ENCODE results near the gene KRTAP10-6. TPM values are rescaled to one million over a fixed set of nuclear protein-coding genes. Genes with fewer than 3 reads are reported as not detected.
A peak's percentile ranks its signal among the peaks of the same experiment; 100 is the strongest.

KRTAP10-6 gene
- total and polyA plus RNA-seq, 2 donors (not counting 1 experiment from before 2014, with no cell fraction given) = not detected

DNA sequence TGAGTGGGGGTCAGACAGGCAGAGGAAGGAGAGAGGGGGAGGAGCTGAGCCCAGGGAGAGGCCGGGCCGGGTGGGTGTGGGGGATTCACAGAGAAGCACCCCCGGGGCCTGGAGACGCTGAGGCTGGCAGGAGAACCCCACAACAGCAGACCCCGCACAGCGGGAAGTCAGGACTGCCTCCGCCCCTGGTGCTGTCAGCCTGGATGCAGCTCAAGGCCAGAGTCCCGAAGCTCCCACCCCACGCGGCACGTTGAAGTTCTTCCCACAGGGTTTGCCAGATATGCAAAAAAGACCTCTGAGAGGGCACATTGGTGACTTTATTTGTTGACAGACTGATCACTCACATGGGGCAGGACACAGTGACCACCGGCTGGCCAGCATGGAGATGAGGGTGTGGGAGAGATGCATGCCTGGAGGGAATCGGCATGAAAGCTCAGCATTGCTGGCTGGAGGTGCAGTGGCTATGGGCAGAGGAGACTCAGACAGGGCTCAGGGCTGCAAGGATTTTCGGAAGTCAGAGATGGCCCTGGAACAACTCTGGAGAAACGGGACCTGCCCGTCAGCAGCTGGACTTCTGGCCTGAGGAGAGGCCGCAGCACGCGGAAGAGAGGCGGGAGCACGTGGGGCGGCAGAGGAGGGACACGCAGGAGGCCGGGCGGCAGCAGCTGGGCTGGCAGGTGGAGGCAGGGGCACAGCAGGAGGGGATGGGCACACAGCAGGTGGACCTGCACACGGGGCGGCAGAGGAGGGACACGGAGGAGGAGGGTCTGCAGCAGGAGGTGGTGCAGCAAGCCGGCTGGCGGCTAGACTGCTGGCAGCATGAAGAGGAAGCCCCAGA lies 34.6 kb downstream of the KRTAP10-6 start:
- peaks cover 0 to 13% (median 4%) of the 10 kb centered on the region in 4 experiments for H3K27me3 ChIP-seq (replicated peaks in 1 of 4; ENCODE audit: control extremely low read depth in 1 of 4, control insufficient read depth in 3 of 4, insufficient read depth in 4 of 4, low read length in 3 of 4)
- H3K9me3 ChIP-seq (ENCODE audit: control extremely low read depth in 1 of 3, control insufficient read depth in 2 of 3, insufficient read depth in 1 of 3, low read length in 2 of 3) = peaks cover 0 to 10% (median 4%) of the 10 kb centered on the region in 3 donors
- ChIA-PET POLR2A (no interaction called here), CTCF (interaction anchor here (1.2 kb wide), 1 partner anchor 382 kb away, joined by 3 read pairs; the partner anchor contains the start of gene SLX9)
- Mint-ChIP-seq H3K27me3 (peaks cover 46% of the 10 kb centered on the region), H3K4me1 (peaks cover 23% of the 10 kb centered on the region), H3K27ac (no peak overlapping the region), H3K4me3 (no peak overlapping the region), H3K9me3 (ENCODE audit: insufficient read depth) (peaks cover 9% of the 10 kb centered on the region)
- no peaks in the 10 kb centered on the region for H3K79me2 ChIP-seq (ENCODE audit: control insufficient read depth, insufficient read depth, low read length)
- H3K9ac ChIP-seq (ENCODE audit: low read length) = no peak overlapping the region
- no peak overlapping the region for H3K4me3 ChIP-seq (ENCODE audit: control extremely low read depth in 1 of 5, extremely low read depth in 1 of 5, insufficient read depth in 1 of 5, low read depth in 2 of 5, low read length in 4 of 5)
- WGBS (ENCODE audit: insufficient coverage) = 71% methylated on average over 30 of the region's 30 CpGs
- intact Hi-C loops (cut with micrococcal nuclease) = no loop called here
- ATAC-seq (ENCODE audit: low read depth) = no peak
- no peak overlapping the region for H3K27ac ChIP-seq (ENCODE audit: low read length in 2 of 2)
- H2AFZ ChIP-seq (ENCODE audit: insufficient read depth, low read depth, low read length, poor library complexity, severe bottlenecking) = no peak overlapping the region
- DNase-seq = no peak
- no peaks in the 10 kb centered on the region for H4K20me1 ChIP-seq (ENCODE audit: control insufficient read depth, insufficient read depth, low read length, poor library complexity, severe bottlenecking)
- no peaks in the 10 kb centered on the region for H3K36me3 ChIP-seq (replicated peaks in 1 of 2; ENCODE audit: control extremely low read depth in 1 of 2, control insufficient read depth in 1 of 2, extremely low read depth in 1 of 2, insufficient read depth in 2 of 2, low read length in 1 of 2)
- TF ChIP-seq, protein P1, sequence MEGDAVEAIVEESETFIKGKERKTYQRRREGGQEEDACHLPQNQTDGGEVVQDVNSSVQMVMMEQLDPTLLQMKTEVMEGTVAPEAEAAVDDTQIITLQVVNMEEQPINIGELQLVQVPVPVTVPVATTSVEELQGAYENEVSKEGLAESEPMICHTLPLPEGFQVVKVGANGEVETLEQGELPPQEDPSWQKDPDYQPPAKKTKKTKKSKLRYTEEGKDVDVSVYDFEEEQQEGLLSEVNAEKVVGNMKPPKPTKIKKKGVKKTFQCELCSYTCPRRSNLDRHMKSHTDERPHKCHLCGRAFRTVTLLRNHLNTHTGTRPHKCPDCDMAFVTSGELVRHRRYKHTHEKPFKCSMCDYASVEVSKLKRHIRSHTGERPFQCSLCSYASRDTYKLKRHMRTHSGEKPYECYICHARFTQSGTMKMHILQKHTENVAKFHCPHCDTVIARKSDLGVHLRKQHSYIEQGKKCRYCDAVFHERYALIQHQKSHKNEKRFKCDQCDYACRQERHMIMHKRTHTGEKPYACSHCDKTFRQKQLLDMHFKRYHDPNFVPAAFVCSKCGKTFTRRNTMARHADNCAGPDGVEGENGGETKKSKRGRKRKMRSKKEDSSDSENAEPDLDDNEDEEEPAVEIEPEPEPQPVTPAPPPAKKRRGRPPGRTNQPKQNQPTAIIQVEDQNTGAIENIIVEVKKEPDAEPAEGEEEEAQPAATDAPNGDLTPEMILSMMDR (IDR thresholded peaks at IDR 0.05) = no peak
- TF ChIP-seq EZH2 (IDR thresholded peaks at IDR 0.05; ENCODE audit: borderline replicate concordance, insufficient read depth, low read depth, low read length, poor library complexity, severe bottlenecking) = no peak
- peaks cover 0 to 11% of the 10 kb centered on the region in 2 donors for H3K4me1 ChIP-seq (ENCODE audit: control insufficient read depth in 2 of 2, insufficient read depth in 2 of 2, low read length in 2 of 2)
- H3K4me2 ChIP-seq (replicated peaks; ENCODE audit: low read depth, low read length, poor library complexity, severe bottlenecking) = no peak overlapping the region

DNA sequence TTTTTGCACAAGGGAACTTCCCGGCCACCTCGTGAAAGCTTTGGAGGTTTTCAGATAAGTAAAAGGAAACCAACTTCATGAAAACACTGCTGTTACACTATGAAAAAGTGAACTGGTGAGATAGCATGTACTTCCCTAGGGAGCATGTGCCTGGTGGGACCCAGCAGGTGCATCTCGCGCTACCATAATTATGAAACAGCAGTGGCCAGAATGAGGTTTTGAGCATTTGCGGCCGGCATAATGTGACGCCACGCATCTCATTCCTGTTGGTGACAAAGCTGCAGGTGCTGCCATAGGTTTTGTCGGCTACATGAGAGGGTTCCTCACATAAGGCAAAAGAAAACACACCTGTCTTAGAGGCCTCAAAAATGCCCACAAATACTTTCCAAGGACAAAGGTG lies 35.4 kb downstream of the KRTAP10-6 start:
- H3K27me3 ChIP-seq (replicated peaks in 1 of 4; ENCODE audit: control extremely low read depth in 1 of 4, control insufficient read depth in 3 of 4, insufficient read depth in 4 of 4, low read length in 3 of 4) = peaks cover 0 to 13% (median 4%) of the 10 kb centered on the region in 4 experiments
- intact Hi-C loops (cut with micrococcal nuclease) = no loop called here
- H3K4me1 ChIP-seq (ENCODE audit: control insufficient read depth in 2 of 2, insufficient read depth in 2 of 2, low read length in 2 of 2) = peaks cover 0 to 11% of the 10 kb centered on the region in 2 donors
- Mint-ChIP-seq H3K4me3 (peak overlapping the region; percentile 10), H3K9me3 (ENCODE audit: insufficient read depth) (peaks cover 4% of the 10 kb centered on the region), H3K27ac (no peak overlapping the region), H3K27me3 (peaks cover 48% of the 10 kb centered on the region), H3K4me1 (peaks cover 20% of the 10 kb centered on the region)
- CTCF ChIA-PET = interaction anchor here (1.2 kb wide), 1 partner anchor 383 kb away, joined by 3 read pairs; the partner anchor contains the start of gene SLX9
- no peak overlapping the region for H3K9ac ChIP-seq (ENCODE audit: low read length)
- DNase-seq (peak; percentile 43), ATAC-seq (ENCODE audit: low read depth) (peak; percentile 39)
- no peaks in the 10 kb centered on the region for H3K79me2 ChIP-seq (ENCODE audit: control insufficient read depth, insufficient read depth, low read length)
- no peak overlapping the region for H2AFZ ChIP-seq (ENCODE audit: insufficient read depth, low read depth, low read length, poor library complexity, severe bottlenecking)
- H4K20me1 ChIP-seq (ENCODE audit: control insufficient read depth, insufficient read depth, low read length, poor library complexity, severe bottlenecking) = no peaks in the 10 kb centered on the region
- no peak overlapping the region for H3K4me2 ChIP-seq (replicated peaks; ENCODE audit: low read depth, low read length, poor library complexity, severe bottlenecking)
- H3K36me3 ChIP-seq (replicated peaks in 1 of 2; ENCODE audit: control extremely low read depth in 1 of 2, control insufficient read depth in 1 of 2, extremely low read depth in 1 of 2, insufficient read depth in 2 of 2, low read length in 1 of 2) = no peaks in the 10 kb centered on the region
- H3K9me3 ChIP-seq (ENCODE audit: control extremely low read depth in 1 of 3, control insufficient read depth in 2 of 3, insufficient read depth in 1 of 3, low read length in 2 of 3) = peaks cover 0 to 10% (median 0%) of the 10 kb centered on the region in 3 donors
- no peak overlapping the region for H3K27ac ChIP-seq (ENCODE audit: low read length in 2 of 2)
- WGBS (ENCODE audit: insufficient coverage) = 28% methylated on average over 4 of the region's 9 CpGs
- no peak overlapping the region for H3K4me3 ChIP-seq (ENCODE audit: control extremely low read depth in 1 of 5, extremely low read depth in 1 of 5, insufficient read depth in 1 of 5, low read depth in 2 of 5, low read length in 4 of 5)
- POLR2A ChIA-PET = no interaction called here
- TF ChIP-seq EZH2 (IDR thresholded peaks at IDR 0.05; ENCODE audit: borderline replicate concordance, insufficient read depth, low read depth, low read length, poor library complexity, severe bottlenecking) = no peak
- TF ChIP-seq, protein P1 (IDR thresholded peaks at IDR 0.05) = no peak

All from B cell (primary cell).